Fibroblast of lung (primary cell): ENCODE measurements around the gene SLC25A27.

Experiments
- EZH2 ChIP-seq: IDR thresholded peaks from 2 replicates; pipeline ENCODE4 v1.5.1; 2012; ENCODE audit warnings: low read length, control low read depth, mild to moderate bottlenecking; ENCODE audit errors: missing control alignments
- TF ChIP-seq, protein P1 (sequence below), 2 donors: IDR thresholded peaks in 1 of 2; conservative IDR thresholded peaks in 1 of 2; 1 replicate in 1 of 2; 2 replicates in 1 of 2; pipeline ENCODE4 v1.5.1; 2011 to 2012; ENCODE audit warnings: low read length in 2 of 2, control low read depth in 1 of 2, inconsistent platforms in 1 of 2, low read depth in 1 of 2, mild to moderate bottlenecking in 1 of 2

DNA sequence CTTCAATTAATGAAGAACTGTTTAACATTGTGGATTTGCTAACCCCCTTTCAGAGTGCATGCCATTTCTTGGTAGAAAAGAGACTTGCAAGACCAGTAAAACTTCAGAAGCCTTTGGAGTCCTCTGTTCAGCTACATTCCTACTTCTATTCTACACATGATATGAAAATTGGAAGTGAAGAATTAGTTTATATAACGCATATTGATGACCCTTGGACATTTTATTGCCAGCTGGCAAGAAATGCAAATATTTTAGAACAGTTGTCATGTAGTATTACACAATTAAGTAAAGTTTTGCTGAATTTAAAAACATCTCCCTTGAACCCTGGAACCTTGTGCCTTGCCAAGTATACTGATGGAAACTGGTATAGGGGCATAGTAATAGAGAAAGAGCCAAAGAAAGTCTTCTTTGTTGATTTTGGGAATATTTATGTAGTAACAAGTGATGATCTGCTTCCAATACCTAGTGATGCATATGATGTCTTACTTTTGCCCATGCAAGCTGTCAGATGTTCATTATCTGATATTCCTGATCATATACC lies 38.2 kb downstream of the SLC25A27 start:
- TF ChIP-seq, protein P1, sequence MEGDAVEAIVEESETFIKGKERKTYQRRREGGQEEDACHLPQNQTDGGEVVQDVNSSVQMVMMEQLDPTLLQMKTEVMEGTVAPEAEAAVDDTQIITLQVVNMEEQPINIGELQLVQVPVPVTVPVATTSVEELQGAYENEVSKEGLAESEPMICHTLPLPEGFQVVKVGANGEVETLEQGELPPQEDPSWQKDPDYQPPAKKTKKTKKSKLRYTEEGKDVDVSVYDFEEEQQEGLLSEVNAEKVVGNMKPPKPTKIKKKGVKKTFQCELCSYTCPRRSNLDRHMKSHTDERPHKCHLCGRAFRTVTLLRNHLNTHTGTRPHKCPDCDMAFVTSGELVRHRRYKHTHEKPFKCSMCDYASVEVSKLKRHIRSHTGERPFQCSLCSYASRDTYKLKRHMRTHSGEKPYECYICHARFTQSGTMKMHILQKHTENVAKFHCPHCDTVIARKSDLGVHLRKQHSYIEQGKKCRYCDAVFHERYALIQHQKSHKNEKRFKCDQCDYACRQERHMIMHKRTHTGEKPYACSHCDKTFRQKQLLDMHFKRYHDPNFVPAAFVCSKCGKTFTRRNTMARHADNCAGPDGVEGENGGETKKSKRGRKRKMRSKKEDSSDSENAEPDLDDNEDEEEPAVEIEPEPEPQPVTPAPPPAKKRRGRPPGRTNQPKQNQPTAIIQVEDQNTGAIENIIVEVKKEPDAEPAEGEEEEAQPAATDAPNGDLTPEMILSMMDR (conservative IDR thresholded peaks at IDR 0.05 in 1 of 2, IDR thresholded peaks at IDR 0.05 in 1 of 2; ENCODE audit: low read depth in 1 of 2, low read length in 2 of 2), result no peak
- no peak for TF ChIP-seq EZH2
